Adrenal gland (tissue), 5 donors: Measurements from ENCODE around the gene SYNRG.

Experiments
- CTCF ChIP-seq, 6 experiments: fragments of 450-650 bp in 4 of 6; fragments of 200-600 bp in 2 of 6; sonication (generic) in 1 of 6; IDR thresholded peaks; 1 replicate in 5 of 6; 2 replicates in 1 of 6; pipeline versions ENCODE4 v1.5.1 to v1.8.0; 2016 to 2021; ENCODE audit warnings: antibody characterized with exemption in 6 of 6, mild to moderate bottlenecking in 2 of 6, moderate library complexity in 1 of 6
- POLR2A ChIP-seq, 2 donors: fragments of 450-650 bp; IDR thresholded peaks; one replicate each; pipeline ENCODE4 v1.6.1; 2017; ENCODE audit warnings: antibody characterized with exemption in 2 of 2, mild to moderate bottlenecking in 2 of 2, moderate library complexity in 1 of 2
- donor health status: DM: no; HTN: no; CAD: no.

- no peak for TF ChIP-seq CTCF (IDR thresholded peaks at IDR 0.05)
- peak in 1 of 2 donors; percentile 79 for TF ChIP-seq POLR2A (IDR thresholded peaks at IDR 0.05)
These were observed 34.0 kb upstream of the SYNRG start, which contains the start of gene DDX52 for GRCh38 chr17:37643118-37643766.
